Liver (tissue), 9 donors: Measurements from ENCODE around the gene KCNG3. TPM values are rescaled to one million over a fixed set of nuclear protein-coding genes. Genes with fewer than 3 reads are reported as not detected.

Experiments
- DNase-seq: peaks from one replicate; pipeline ENCODE4 v3.0.0-alpha.2; 2017; ENCODE audit warnings: low spot score
- H3K27ac ChIP-seq, 2 donors: one replicate each; pipeline ENCODE4 v1.7.0; 2013; ENCODE audit warnings: inconsistent platforms in 2 of 2, low read length in 2 of 2, control low read depth in 1 of 2, low read depth in 1 of 2, mild to moderate bottlenecking in 1 of 2
- H3K27me3 ChIP-seq, 4 donors: one replicate each; pipeline versions ENCODE4 v1.6.1 to v1.7.0; 2013; ENCODE audit warnings: low read length in 3 of 4, inconsistent platforms in 1 of 4, mild to moderate bottlenecking in 1 of 4, moderate library complexity in 1 of 4; ENCODE audit not compliant: control insufficient read depth in 4 of 4, insufficient read depth in 4 of 4
- H3K36me3 ChIP-seq, 4 donors: one replicate each; pipeline versions ENCODE4 v1.6.1 to v1.7.0; 2013; ENCODE audit warnings: low read length in 3 of 4, mild to moderate bottlenecking in 3 of 4, low read depth in 1 of 4, moderate library complexity in 1 of 4; ENCODE audit not compliant: control insufficient read depth in 4 of 4, insufficient read depth in 3 of 4
- H3K4me1 ChIP-seq, 4 donors: one replicate each; pipeline versions ENCODE4 v1.6.1 to v1.7.0; 2013; ENCODE audit warnings: low read length in 3 of 4, mild to moderate bottlenecking in 3 of 4, moderate library complexity in 1 of 4; ENCODE audit not compliant: control insufficient read depth in 4 of 4, insufficient read depth in 4 of 4
- H3K4me3 ChIP-seq, 3 donors: one replicate each; pipeline versions ENCODE4 v1.6.1 to v1.7.0; 2013; ENCODE audit warnings: low read length in 3 of 3, control low read depth in 1 of 3, low read depth in 1 of 3, mild to moderate bottlenecking in 1 of 3
- H3K9ac ChIP-seq, 2 donors: one replicate each; pipeline ENCODE4 v1.7.0; 2013; ENCODE audit warnings: low read length in 2 of 2, mild to moderate bottlenecking in 2 of 2, moderate library complexity in 2 of 2, control low read depth in 1 of 2, low read depth in 1 of 2
- H3K9me3 ChIP-seq, 4 donors: one replicate each; pipeline versions ENCODE4 v1.6.1 to v1.7.0; 2013; ENCODE audit warnings: low read length in 3 of 4; ENCODE audit not compliant: control insufficient read depth in 4 of 4
- ATF3 ChIP-seq: IDR thresholded peaks from 2 replicates; pipeline ENCODE4 v1.6.1; 2016; ENCODE audit warnings: antibody characterized with exemption
- CTCF ChIP-seq: fragments of 150-350 bp; IDR thresholded peaks from 2 replicates; pipeline ENCODE4 v1.5.1; 2017; ENCODE audit warnings: improper control_type of control experiment, low read depth, low read length; ENCODE audit not compliant: missing input control
- EGR1 ChIP-seq, 2 donors: IDR thresholded peaks; 2 replicates each; pipeline ENCODE4 v1.6.1; 2016 to 2018; ENCODE audit warnings: antibody characterized with exemption in 2 of 2, low read depth in 2 of 2
- FOXA2 ChIP-seq: IDR thresholded peaks from 2 replicates; pipeline ENCODE4 v1.6.1; 2016; ENCODE audit warnings: antibody characterized with exemption
- GABPA ChIP-seq, 2 donors: IDR thresholded peaks in 1 of 2; conservative IDR thresholded peaks in 1 of 2; 2 replicates each; pipeline ENCODE4 v1.6.1; 2016; ENCODE audit warnings: antibody characterized with exemption in 2 of 2, mild to moderate bottlenecking in 1 of 2, moderate library complexity in 1 of 2
- HNF4A ChIP-seq, 2 donors: conservative IDR thresholded peaks; 2 replicates each; pipeline ENCODE4 v1.6.1; 2016; ENCODE audit warnings: antibody characterized with exemption in 2 of 2, mild to moderate bottlenecking in 2 of 2
- HNF4G ChIP-seq: IDR thresholded peaks from 2 replicates; pipeline ENCODE4 v1.6.1; 2016; ENCODE audit warnings: antibody characterized with exemption
- JUND ChIP-seq, 2 donors: IDR thresholded peaks; 2 replicates each; pipeline ENCODE4 v1.6.1; 2016; ENCODE audit warnings: antibody characterized with exemption in 2 of 2
- MAX ChIP-seq: IDR thresholded peaks from 2 replicates; pipeline ENCODE4 v1.6.1; 2016; ENCODE audit warnings: antibody characterized with exemption
- NR2F2 ChIP-seq: IDR thresholded peaks from 2 replicates; pipeline ENCODE4 v1.6.1; 2016; ENCODE audit warnings: antibody characterized with exemption
- RAD21 ChIP-seq, 2 donors: IDR thresholded peaks; 2 replicates each; pipeline ENCODE4 v1.6.1; 2016; ENCODE audit warnings: antibody characterized with exemption in 2 of 2, mild to moderate bottlenecking in 2 of 2
- REST ChIP-seq: IDR thresholded peaks from 2 replicates; pipeline ENCODE4 v1.6.1; 2016; ENCODE audit warnings: antibody characterized with exemption, mild to moderate bottlenecking
- SP1 ChIP-seq: IDR thresholded peaks from 2 replicates; pipeline ENCODE4 v1.6.1; 2018; ENCODE audit warnings: antibody characterized with exemption, mild to moderate bottlenecking
- TAF1 ChIP-seq: conservative IDR thresholded peaks from 2 replicates; pipeline ENCODE4 v1.6.1; 2016; ENCODE audit warnings: antibody characterized with exemption, mild to moderate bottlenecking
- YY1 ChIP-seq: IDR thresholded peaks from 2 replicates; pipeline ENCODE4 v1.6.1; 2016; ENCODE audit warnings: antibody characterized with exemption, mild to moderate bottlenecking
- ZBTB33 ChIP-seq: IDR thresholded peaks from 2 replicates; pipeline ENCODE4 v1.6.1; 2016; ENCODE audit warnings: antibody characterized with exemption
- WGBS: extraction: QIAGEN DNeasy Blood & Tissue Kit; methylation state at CpG from one replicate; pipeline ENCODE4 v1.1.7; 2013; 5-methylcytosine and 5-hydroxymethylcytosine counted together
- polyA plus RNA-seq, 2 donors: library from polyadenylated mRNA; stranded (reverse) in 1 of 2; unstranded in 1 of 2; fragments of 200-250 nt in 1 of 2; fragments of >200 nt in 1 of 2; fragmentation: Nextera tagmentation in 1 of 2; extraction: Ambion mirVana in 1 of 2; gene quantifications; one replicate each; pipeline versions ENCODE4 v1.2.1 to v1.2.3, GENCODE V29; 2013 to 2015
- total RNA-seq, 2 donors: library from RNA; depleted of rRNA; stranded (reverse); fragments of >200 nt; gene quantifications; one replicate each; pipeline ENCODE4 v1.2.3, GENCODE V29; 2014
- donor health status: healthy.
- donor health status: healthy.
- donor health status: healthy.
- donor health status: healthy.
- donor health status: healthy.

KCNG3 gene
- total and polyA plus RNA-seq, 4 donors, result not detected

- no peaks in the 10 kb centered on the region for H3K36me3 ChIP-seq
- DNase-seq, result no peak
- H3K27ac ChIP-seq, result no peak overlapping the region
- TF ChIP-seq REST (no peak), MAX (no peak), EGR1 (IDR thresholded peaks at IDR 0.05; ENCODE audit: low read depth in 2 of 2) (no peak), CTCF (no peak), FOXA2 (no peak), ZBTB33 (no peak), HNF4A (conservative IDR thresholded peaks at IDR 0.05) (no peak), RAD21 (IDR thresholded peaks at IDR 0.05) (no peak), JUND (IDR thresholded peaks at IDR 0.05) (no peak), YY1 (no peak), NR2F2 (no peak), ATF3 (no peak), HNF4G (no peak), GABPA (IDR thresholded peaks at IDR 0.05 in 1 of 2, conservative IDR thresholded peaks at IDR 0.05 in 1 of 2) (no peak), SP1 (no peak), TAF1 (no peak)
- H3K9ac ChIP-seq, result no peak overlapping the region
- WGBS, result 83% methylated on average over 3 of the region's 3 CpGs
- no peaks in the 10 kb centered on the region for H3K27me3 ChIP-seq
- H3K9me3 ChIP-seq, result peaks cover 0 to 13% (median 2%) of the 10 kb centered on the region in 4 donors
- H3K4me1 ChIP-seq, result no peaks in the 10 kb centered on the region
- H3K4me3 ChIP-seq, result no peak overlapping the region
Measured at GRCh38 chr2:42410742-42411514, 82.9 kb downstream of the KCNG3 start.
